ENCODE measurements around the gene RCC2.

The RCC2 gene

GRCh38 chr1:17372955-17373354 is 66.5 kb downstream of the RCC2 start:
- no peak for TF ChIP-seq CEBPB (IDR thresholded peaks at IDR 0.05)
- no peak for TF ChIP-seq ZBTB7A (IDR thresholded peaks at IDR 0.05; ENCODE audit: low read depth)
- no peak for TF ChIP-seq TAF1 (IDR thresholded peaks at IDR 0.05; ENCODE audit: low read depth)
- no peak for TF ChIP-seq NFIC (IDR thresholded peaks at IDR 0.05)
- TF ChIP-seq TEAD4 (IDR thresholded peaks at IDR 0.05), result no peak
- no peak for TF ChIP-seq RAD21 (IDR thresholded peaks at IDR 0.05; ENCODE audit: low read depth)
- no peak for TF ChIP-seq REST (IDR thresholded peaks at IDR 0.05; ENCODE audit: low read depth)

- TF ChIP-seq EGR1 (IDR thresholded peaks at IDR 0.05), result no peak
- no peak for TF ChIP-seq EP300 (IDR thresholded peaks at IDR 0.05; ENCODE audit: borderline replicate concordance)
- TF ChIP-seq CEBPB (IDR thresholded peaks at IDR 0.05), result no peak
- no peak for TF ChIP-seq ZBTB7A (IDR thresholded peaks at IDR 0.05; ENCODE audit: low read depth)
- TF ChIP-seq CREB1 (IDR thresholded peaks at IDR 0.05; ENCODE audit: low read depth), result no peak
- TF ChIP-seq MAX (IDR thresholded peaks at IDR 0.05), result no peak
- no peak for TF ChIP-seq NFIC (IDR thresholded peaks at IDR 0.05)
- TF ChIP-seq REST (IDR thresholded peaks at IDR 0.05; ENCODE audit: low read depth), result no peak
- no peak for TF ChIP-seq USF1 (IDR thresholded peaks at IDR 0.05)
- TF ChIP-seq YY1 (IDR thresholded peaks at IDR 0.05; ENCODE audit: low read depth), result no peak
Observed at GRCh38 chr1:17371896-17372295, 67.6 kb downstream of the RCC2 start, which contains the start of gene PADI6. PADI6 (plus strand) TSS chr1:17372196; CDS start chr1:17372246, 50 bp downstream.

- no peak for TF ChIP-seq TEAD4 (IDR thresholded peaks at IDR 0.05)
- TF ChIP-seq RAD21 (IDR thresholded peaks at IDR 0.05; ENCODE audit: low read depth), result peak; percentile 66
- TF ChIP-seq USF1 (IDR thresholded peaks at IDR 0.05), result peak; percentile 72
Observed at GRCh38 chr1:17370618-17371017, 68.9 kb downstream of the RCC2 start.

GRCh38 chr1:17369466-17369865 is 70.0 kb downstream of the RCC2 start:
- TF ChIP-seq EP300 (IDR thresholded peaks at IDR 0.05; ENCODE audit: borderline replicate concordance), result no peak
- no peak for TF ChIP-seq NFIC (IDR thresholded peaks at IDR 0.05)
- TF ChIP-seq MAX (IDR thresholded peaks at IDR 0.05), result no peak
- no peak for TF ChIP-seq EGR1 (IDR thresholded peaks at IDR 0.05)
- TF ChIP-seq TCF12 (IDR thresholded peaks at IDR 0.05; ENCODE audit: low read depth), result no peak
- TF ChIP-seq TEAD4 (IDR thresholded peaks at IDR 0.05), result no peak
- no peak for TF ChIP-seq ZBTB7A (IDR thresholded peaks at IDR 0.05; ENCODE audit: low read depth)
- TF ChIP-seq TAF1 (IDR thresholded peaks at IDR 0.05; ENCODE audit: low read depth), result no peak
- TF ChIP-seq USF1 (IDR thresholded peaks at IDR 0.05), result no peak
- TF ChIP-seq CEBPB (IDR thresholded peaks at IDR 0.05), result no peak
- no peak for TF ChIP-seq REST (IDR thresholded peaks at IDR 0.05; ENCODE audit: low read depth)

- TF ChIP-seq NFIC (IDR thresholded peaks at IDR 0.05) (no peak), CREB1 (IDR thresholded peaks at IDR 0.05; ENCODE audit: low read depth) (no peak)
Observed at GRCh38 chr1:17365293-17365692, 74.2 kb downstream of the RCC2 start.

Data from Ishikawa (cell line).